Measurements from ENCODE around the gene MYCBP.
"Not testable (repeated sequence)": the region's sequence is repeated elsewhere in the genome, so short reads cannot be mapped to it uniquely, and the experiment has no call there.

Gene MYCBP, protein sequence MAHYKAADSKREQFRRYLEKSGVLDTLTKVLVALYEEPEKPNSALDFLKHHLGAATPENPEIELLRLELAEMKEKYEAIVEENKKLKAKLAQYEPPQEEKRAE

DNA sequence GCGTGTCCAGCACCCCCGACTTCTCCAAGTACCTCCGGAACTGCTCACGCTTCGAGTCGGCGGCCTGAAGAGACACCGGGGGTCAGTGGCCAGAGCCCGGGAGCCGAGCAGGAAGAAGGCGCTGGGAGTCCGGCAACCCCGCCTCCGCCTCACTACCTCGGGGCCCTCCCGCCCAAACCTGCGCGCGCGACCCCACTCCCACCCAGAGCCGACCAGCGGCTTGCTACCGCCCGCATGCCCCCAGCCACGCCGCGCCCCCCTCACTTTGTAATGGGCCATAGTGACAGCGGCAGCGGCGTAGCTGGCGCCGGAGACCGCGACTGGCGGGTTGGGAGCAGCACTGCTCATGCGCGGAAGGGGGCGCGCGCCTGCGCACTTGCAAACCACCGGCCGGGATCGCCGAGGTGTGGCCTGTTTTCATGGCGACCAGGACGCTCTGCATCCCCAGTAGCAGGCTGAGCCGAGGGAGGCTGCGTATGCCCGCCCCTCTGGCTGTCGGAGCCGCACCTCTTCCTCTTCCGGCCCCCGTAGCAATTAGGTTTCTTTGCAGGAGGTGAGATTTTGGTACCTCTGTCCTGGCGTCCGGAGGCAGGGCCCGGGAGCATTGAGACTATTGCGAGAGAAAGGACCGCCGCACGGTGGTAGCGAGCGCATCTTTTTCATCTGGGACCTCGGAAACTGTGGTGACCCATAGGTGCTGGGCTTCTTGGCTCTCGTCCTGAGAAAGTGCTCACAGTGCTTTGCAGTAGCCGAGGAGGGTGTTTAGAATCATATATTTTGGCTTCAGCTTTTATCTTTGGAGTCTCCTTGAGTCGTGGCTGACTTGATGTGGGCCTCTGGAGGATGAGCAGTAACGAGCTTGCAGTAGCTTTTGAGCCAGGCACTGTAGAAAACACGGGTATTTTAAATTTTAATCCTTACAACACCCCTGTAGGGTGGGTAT lies at the start of gene MYCBP:
TSS of gene MYCBP (minus strand) at position 322 of the 943 bp plus-strand sequence. CDS start at position 279, 43 bp downstream.
- TF ChIP-seq ZNF274 (IDR thresholded peaks at IDR 0.05; ENCODE audit: low read depth, low read length), result no peak
- peak within 1 kb of the TSS; percentile 94 for H3K4me3 ChIP-seq (ENCODE audit: low read length)

- no peak overlapping the region for H3K4me3 ChIP-seq (ENCODE audit: low read length)
- TF ChIP-seq ZNF274 (IDR thresholded peaks at IDR 0.05; ENCODE audit: low read depth, low read length), result no peak
These were observed 46.0 kb upstream of the MYCBP start for GRCh38 chr1:38919130-38919529.

DNA sequence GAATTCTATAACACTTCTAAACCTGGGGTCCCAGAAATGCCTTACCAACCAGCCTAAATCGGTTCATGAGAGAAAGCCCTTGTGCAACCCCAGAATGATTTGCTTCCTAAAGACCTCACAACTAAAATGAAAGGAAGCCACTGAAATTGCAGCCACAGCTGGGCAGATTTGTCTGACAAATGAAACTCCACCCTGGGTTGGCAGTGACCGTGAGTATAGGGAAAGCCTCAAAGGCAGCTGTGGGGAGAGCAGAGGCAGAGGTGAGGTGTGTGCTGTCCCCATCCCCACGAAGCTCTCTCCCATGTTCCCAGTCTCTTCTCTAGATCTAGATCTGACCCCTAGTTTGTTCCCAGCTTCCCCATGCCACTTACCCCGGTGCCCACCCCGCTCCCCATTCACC lies 45.4 kb upstream of the MYCBP start:
- H3K4me3 ChIP-seq (ENCODE audit: low read length), result no peak overlapping the region
- no peak for TF ChIP-seq ZNF274 (IDR thresholded peaks at IDR 0.05; ENCODE audit: low read depth, low read length)

- H3K4me3 ChIP-seq (ENCODE audit: low read length), result no peak overlapping the region
- no peak for TF ChIP-seq ZNF274 (IDR thresholded peaks at IDR 0.05; ENCODE audit: low read depth, low read length)
These were observed 44.6 kb upstream of the MYCBP start for GRCh38 chr1:38917772-38918171.

DNA sequence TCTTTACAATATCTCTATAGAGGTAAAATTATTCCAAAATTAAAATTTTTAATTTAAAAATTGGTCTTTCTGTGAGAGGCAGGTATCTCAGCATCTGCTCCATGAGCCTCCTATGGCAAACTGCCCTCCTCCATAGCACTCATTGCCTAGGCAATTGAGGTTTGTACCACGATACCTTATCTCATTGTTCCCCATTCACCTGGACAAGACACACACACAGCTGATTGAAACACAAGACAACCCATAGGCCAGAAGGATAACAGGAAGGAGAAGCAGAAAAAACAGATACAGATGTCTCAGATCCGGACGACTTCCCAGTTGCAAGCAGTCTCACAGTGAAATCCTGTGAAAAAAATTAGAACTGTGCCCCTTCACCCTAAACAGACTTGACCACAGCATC lies 44.2 kb upstream of the MYCBP start:
- H3K4me3 ChIP-seq (ENCODE audit: low read length), result no peak overlapping the region
- TF ChIP-seq ZNF274 (IDR thresholded peaks at IDR 0.05; ENCODE audit: low read depth, low read length), result no peak

GRCh38 chr1:38915352-38915948 lies 42.3 kb upstream of the MYCBP start:
- H3K4me3 ChIP-seq (ENCODE audit: low read length), result no peak overlapping the region
- no peak for TF ChIP-seq ZNF274 (IDR thresholded peaks at IDR 0.05; ENCODE audit: low read depth, low read length)

GRCh38 chr1:38914908-38915307 lies 41.8 kb upstream of the MYCBP start:
- not testable (repeated sequence) for H3K4me3 ChIP-seq (ENCODE audit: low read length)

DNA sequence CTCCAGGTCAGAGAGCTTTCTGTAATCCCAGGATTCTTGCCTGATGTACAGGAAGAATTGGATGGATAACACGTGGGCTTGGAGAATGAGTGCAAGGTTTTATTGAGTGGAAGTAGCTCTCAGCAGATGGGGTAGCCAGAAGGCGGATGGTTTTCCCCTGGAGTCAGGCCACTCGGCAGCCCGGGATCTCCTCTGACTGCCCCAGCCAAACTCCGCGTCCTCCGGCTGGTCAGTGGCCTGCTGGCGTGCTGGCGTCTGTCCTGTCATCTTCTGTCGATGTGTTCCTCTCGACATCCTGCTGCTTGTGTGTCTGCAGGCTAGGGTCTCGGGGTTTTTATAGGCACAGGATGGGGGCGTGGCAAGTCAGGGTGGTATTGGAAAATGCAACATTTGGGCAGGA lies 35.7 kb upstream of the MYCBP start:
- TF ChIP-seq ZNF274 (IDR thresholded peaks at IDR 0.05; ENCODE audit: low read depth, low read length), result no peak
- no peak overlapping the region for H3K4me3 ChIP-seq (ENCODE audit: low read length)

GRCh38 chr1:38905985-38906384 lies 32.8 kb upstream of the MYCBP start:
- no peak overlapping the region for H3K4me3 ChIP-seq (ENCODE audit: low read length)
- TF ChIP-seq ZNF274 (IDR thresholded peaks at IDR 0.05; ENCODE audit: low read depth, low read length), result no peak

DNA sequence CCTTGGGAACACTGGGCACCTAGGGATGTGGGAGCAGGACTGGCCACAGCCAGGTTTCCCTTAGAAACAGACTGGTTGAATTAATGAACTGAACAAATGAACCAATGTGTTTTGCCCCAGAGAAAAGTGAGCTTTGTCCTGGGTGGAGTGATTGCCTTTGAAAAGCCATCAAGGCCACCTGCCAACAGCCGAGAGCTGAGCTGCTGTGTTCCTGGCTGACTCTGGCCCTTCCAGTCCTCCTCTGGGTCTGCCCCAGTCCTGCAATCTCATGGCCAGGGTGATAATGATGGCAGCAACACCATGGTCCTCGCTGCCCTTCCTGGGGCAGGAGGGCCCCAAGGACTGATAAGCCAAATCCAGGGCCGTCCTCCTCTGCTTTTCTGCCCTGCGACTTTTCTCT lies 26.4 kb upstream of the MYCBP start:
- H3K4me3 ChIP-seq (ENCODE audit: low read length), result no peak overlapping the region
- no peak for TF ChIP-seq ZNF274 (IDR thresholded peaks at IDR 0.05; ENCODE audit: low read depth, low read length)

DNA sequence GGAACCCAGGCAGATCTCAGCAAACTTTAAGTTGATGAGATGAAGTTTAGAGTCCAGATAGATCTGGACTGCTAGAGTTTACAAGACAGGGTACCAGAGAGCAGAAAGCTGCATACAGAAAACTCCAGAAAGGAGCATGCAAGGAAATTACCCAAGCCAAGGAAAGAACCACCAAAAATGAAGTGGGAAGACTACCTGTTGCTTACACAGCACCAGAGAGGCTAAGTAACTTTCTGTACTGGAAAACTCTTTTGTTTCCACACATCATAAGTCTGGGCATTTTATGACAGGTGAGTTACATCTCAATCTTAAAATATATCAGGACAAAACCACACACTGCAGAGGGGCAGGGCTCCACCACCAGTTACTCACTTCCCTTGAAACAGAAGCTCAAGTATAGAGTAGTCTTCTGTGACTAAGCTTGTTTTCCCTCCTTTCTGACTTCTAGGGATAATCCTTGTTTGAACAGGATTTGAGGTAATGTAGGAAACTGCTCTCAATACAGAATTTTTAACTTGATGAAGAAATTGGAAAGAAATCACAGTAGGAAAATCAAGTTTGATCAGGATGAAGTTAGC lies 25.6 kb upstream of the MYCBP start:
- no peak overlapping the region for H3K4me3 ChIP-seq (ENCODE audit: low read length)
- TF ChIP-seq ZNF274 (IDR thresholded peaks at IDR 0.05; ENCODE audit: low read depth, low read length), result no peak

DNA sequence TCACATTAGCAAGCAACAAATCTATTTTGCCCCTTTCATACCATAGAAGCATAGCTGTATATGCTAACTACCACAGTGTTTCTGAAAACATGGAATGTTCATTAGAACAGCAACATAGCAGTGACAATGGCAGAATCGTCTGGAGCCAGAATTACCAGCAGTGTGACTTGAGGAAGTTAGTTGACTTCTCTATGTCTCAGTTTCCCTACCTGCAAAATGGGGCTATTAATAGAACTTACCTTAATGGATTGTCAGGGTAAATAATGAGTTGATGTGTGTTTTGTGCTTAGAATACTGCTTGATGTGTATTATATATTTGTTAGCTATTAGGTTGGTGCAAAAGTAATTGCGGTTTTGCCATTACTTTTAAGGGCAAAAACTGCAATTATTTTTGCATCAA lies 23.0 kb upstream of the MYCBP start:
- no peak for TF ChIP-seq ZNF274 (IDR thresholded peaks at IDR 0.05; ENCODE audit: low read depth, low read length)

GRCh38 chr1:38892976-38893375 lies 19.8 kb upstream of the MYCBP start:
- no peak overlapping the region for H3K4me3 ChIP-seq (ENCODE audit: low read length)
- no peak for TF ChIP-seq ZNF274 (IDR thresholded peaks at IDR 0.05; ENCODE audit: low read depth, low read length)

More for the DNA sequence above, 23.0 kb upstream of the MYCBP start:
- H3K4me3 ChIP-seq (ENCODE audit: low read length), result no peak overlapping the region

DNA sequence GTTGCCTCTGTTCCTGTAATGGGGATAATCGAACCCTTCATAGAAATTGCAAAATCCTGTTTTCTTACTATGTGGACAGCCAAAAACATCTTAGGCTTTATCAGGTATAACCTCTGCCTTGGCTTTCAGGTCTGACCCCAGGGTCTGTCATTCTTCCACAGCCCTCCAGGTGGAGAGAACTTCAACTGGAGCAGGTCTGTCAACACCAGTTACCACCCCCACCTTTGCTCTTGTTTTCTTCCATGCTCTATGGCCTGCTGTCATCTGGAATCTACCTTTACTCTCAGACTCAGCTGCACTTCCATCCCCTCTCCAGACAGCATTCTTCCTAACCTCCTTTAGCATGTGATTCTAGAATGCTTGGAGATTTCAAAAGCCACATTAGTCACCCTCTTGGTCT lies 18.6 kb upstream of the MYCBP start:
- no peak overlapping the region for H3K4me3 ChIP-seq (ENCODE audit: low read length)
- no peak for TF ChIP-seq ZNF274 (IDR thresholded peaks at IDR 0.05; ENCODE audit: low read depth, low read length)

- no peak for TF ChIP-seq ZNF274 (IDR thresholded peaks at IDR 0.05; ENCODE audit: low read depth, low read length)
- H3K4me3 ChIP-seq (ENCODE audit: low read length), result no peak overlapping the region
These were observed 16.4 kb upstream of the MYCBP start for GRCh38 chr1:38889589-38889988.
